NB4 (cell line): ENCODE data around the gene SERPINE2.

Experiments used
- CTCF ChIP-seq: IDR thresholded peaks from one replicate; pipeline ENCODE4 v1.5.1; 2012; ENCODE audit warnings: low read depth, low read length
- MYC ChIP-seq: IDR thresholded peaks from 2 replicates; pipeline ENCODE4 v1.6.1; 2011; ENCODE audit warnings: low read depth, low read length

- no peak for TF ChIP-seq MYC
- no peak for TF ChIP-seq CTCF
Measured at GRCh38 chr2:223959688-223960087, 79.4 kb downstream of the SERPINE2 start.
